HFF-Myc (cell line): Measurements from ENCODE around the gene ARHGEF19.
"Not testable (repeated sequence)": the region's sequence is repeated elsewhere in the genome, so short reads cannot be mapped to it uniquely, and the experiment has no call there.

Experiments
- DNase-seq: peaks from one replicate; pipeline ENCODE4 v3.0.0-alpha.2; 2011; ENCODE audit warnings: low read depth; ENCODE audit errors: extremely low read depth
- H3K4me3 ChIP-seq: replicated peaks from 2 replicates; pipeline ENCODE4 v1.5.1; 2011; ENCODE audit warnings: low read depth, mild to moderate bottlenecking, control low read depth, low read length
- TF ChIP-seq, protein P1 (sequence below): IDR thresholded peaks from 2 replicates; pipeline ENCODE4 v1.5.1; 2012; ENCODE audit warnings: mild to moderate bottlenecking, low read depth, low read length, control low read depth; ENCODE audit errors: missing control alignments

ARHGEF19 gene

GRCh38 chr1:16167331-16168143 is 44.9 kb downstream of the ARHGEF19 start:
- no peak for DNase-seq
- TF ChIP-seq, protein P1, sequence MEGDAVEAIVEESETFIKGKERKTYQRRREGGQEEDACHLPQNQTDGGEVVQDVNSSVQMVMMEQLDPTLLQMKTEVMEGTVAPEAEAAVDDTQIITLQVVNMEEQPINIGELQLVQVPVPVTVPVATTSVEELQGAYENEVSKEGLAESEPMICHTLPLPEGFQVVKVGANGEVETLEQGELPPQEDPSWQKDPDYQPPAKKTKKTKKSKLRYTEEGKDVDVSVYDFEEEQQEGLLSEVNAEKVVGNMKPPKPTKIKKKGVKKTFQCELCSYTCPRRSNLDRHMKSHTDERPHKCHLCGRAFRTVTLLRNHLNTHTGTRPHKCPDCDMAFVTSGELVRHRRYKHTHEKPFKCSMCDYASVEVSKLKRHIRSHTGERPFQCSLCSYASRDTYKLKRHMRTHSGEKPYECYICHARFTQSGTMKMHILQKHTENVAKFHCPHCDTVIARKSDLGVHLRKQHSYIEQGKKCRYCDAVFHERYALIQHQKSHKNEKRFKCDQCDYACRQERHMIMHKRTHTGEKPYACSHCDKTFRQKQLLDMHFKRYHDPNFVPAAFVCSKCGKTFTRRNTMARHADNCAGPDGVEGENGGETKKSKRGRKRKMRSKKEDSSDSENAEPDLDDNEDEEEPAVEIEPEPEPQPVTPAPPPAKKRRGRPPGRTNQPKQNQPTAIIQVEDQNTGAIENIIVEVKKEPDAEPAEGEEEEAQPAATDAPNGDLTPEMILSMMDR, result no peak
- H3K4me3 ChIP-seq, result peak overlapping the region; percentile 46

- no peak overlapping the region for H3K4me3 ChIP-seq
- no peak for DNase-seq
These were observed 46.3 kb downstream of the ARHGEF19 start for GRCh38 chr1:16166117-16166516.

GRCh38 chr1:16165548-16165947 is 46.9 kb downstream of the ARHGEF19 start:
- TF ChIP-seq, protein P1, result no peak
- DNase-seq, result no peak
- no peak overlapping the region for H3K4me3 ChIP-seq

More at GRCh38 chr1:16166117-16166516, 46.3 kb downstream of the ARHGEF19 start:
- TF ChIP-seq, protein P1, result no peak

GRCh38 chr1:16165073-16165364 is 47.4 kb downstream of the ARHGEF19 start:
- TF ChIP-seq, protein P1, result no peak
- no peak overlapping the region for H3K4me3 ChIP-seq
- DNase-seq, result no peak

GRCh38 chr1:16164213-16165072 is 48.0 kb downstream of the ARHGEF19 start:
- TF ChIP-seq, protein P1, result no peak
- no peak overlapping the region for H3K4me3 ChIP-seq
- DNase-seq, result peak; percentile 87

DNA sequence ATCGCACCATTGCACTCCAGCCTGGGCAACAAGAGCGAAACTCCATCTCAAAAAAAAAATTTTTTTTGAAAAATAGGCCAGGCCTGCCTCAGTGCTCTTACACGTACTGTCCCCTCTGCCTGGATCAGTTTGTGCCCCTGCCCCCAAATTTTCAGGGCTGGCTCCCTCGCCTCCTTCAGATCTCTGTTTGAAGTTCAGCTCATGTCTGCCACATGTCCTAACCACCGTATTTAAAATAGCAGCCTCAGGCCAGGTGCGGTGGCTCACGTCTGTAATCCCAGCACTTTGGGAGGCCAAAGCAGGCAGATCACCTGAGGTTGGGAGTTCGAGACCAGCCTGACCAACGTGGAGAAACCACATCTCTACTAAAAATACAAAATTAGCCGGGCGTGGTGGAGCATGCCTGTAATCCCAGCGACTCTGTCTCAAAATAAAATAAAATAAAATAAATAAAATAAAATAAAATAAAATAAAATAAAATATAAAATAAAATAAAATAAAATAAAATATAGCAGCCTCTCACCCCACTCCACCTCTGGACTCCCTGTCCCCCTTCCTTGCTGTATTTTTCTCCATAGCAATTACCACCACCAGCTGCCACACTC is 48.7 kb downstream of the ARHGEF19 start:
- DNase-seq, H3K4me3 ChIP-seq: not testable (repeated sequence)

DNA sequence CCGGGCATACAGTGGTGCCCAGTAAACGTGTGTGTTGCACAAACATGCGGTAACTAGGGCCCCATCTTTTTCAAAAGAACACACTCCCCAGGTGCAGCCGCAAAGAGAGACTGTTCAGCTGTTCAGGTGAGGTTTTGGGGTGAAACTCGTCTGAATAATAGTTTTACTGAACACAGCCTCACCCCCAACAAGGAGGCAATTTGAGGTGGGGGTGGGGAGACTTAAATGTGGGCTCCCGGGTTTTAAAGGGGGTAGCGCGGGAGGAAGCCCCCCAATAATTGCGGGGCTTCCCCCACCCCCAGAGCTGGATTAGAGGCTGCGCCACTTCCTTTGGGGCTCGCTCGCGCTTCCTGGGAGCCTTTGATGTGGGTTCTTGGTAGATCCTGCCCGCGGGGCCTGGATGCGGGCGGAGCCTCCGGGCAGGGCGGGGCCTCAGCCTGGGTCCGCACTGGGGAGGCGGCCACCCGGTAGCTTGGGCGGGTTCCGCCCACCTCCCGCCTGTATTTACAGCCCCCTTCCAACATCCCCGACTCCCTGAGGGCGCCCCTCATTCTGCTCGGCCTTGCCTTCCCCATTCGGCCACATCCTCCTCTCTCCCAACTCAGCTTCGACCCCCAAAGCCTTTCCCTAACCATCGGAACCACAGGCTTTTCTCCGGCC is 50.2 kb downstream of the ARHGEF19 start:
- no peak overlapping the region for H3K4me3 ChIP-seq
- TF ChIP-seq, protein P1, result no peak
- DNase-seq, result no peak
